Measurements from ENCODE around the gene SERINC2. TPM values are rescaled to one million over a fixed set of nuclear protein-coding genes. Genes with fewer than 3 reads are reported as not detected.
"Not testable (repeated sequence)": the region's sequence is repeated elsewhere in the genome, so short reads cannot be mapped to it uniquely, and the experiment has no call there.

The SERINC2 gene
- total and polyA plus RNA-seq, 2 experiments from 2014 or later = 20.5 to 23.3 TPM

- not testable (repeated sequence) for H2AFZ ChIP-seq; H3K27ac ChIP-seq (ENCODE audit: low read depth); H3F3A ChIP-seq (replicated peaks; ENCODE audit: low read depth); H3K9me2 ChIP-seq (ENCODE audit: insufficient read depth); H3K36me3 Mint-ChIP-seq (ENCODE audit: low read depth); H3K79me2 ChIP-seq (replicated peaks; ENCODE audit: insufficient read depth); H3K4me2 ChIP-seq; H3K27me3 Mint-ChIP-seq (ENCODE audit: insufficient read depth, low read depth, poor library complexity); H3K27me3 ChIP-seq (ENCODE audit: insufficient read depth); H3K27ac Mint-ChIP-seq; H3K4me1 ChIP-seq (ENCODE audit: insufficient read depth); H3K4me3 Mint-ChIP-seq; DNase-seq (ENCODE audit: low spot score); H3K4me3 ChIP-seq; H3K36me3 ChIP-seq (ENCODE audit: insufficient read depth); ATAC-seq; H4K20me1 ChIP-seq (replicated peaks; ENCODE audit: insufficient read depth)
- H3K4me1 Mint-ChIP-seq = peaks cover 12% of the 10 kb centered on the region; the same call in 2 of the 3 replicates
- H3K9me3 Mint-ChIP-seq = peaks cover 16% of the 10 kb centered on the region
Measured at GRCh38 chr1:31471452-31472313, 58.7 kb downstream of the SERINC2 start.

GRCh38 chr1:31472314-31472651 is 59.3 kb downstream of the SERINC2 start:
- Mint-ChIP-seq H3K4me1 (peaks cover 16% of the 10 kb centered on the region), H3K9me3 (peaks cover 11% of the 10 kb centered on the region; the same call in 2 of the 3 replicates)
- not testable (repeated sequence) for H4K20me1 ChIP-seq (replicated peaks; ENCODE audit: insufficient read depth); H3K27ac ChIP-seq (ENCODE audit: low read depth); H3K36me3 Mint-ChIP-seq (ENCODE audit: low read depth); H3K4me3 Mint-ChIP-seq; H3K27me3 Mint-ChIP-seq (ENCODE audit: insufficient read depth, low read depth, poor library complexity); ATAC-seq; H3K36me3 ChIP-seq (ENCODE audit: insufficient read depth); H3K79me2 ChIP-seq (replicated peaks; ENCODE audit: insufficient read depth); H3K27ac Mint-ChIP-seq; H3K4me3 ChIP-seq; DNase-seq (ENCODE audit: low spot score); H3K4me1 ChIP-seq (ENCODE audit: insufficient read depth); H3K4me2 ChIP-seq; H3K9me2 ChIP-seq (ENCODE audit: insufficient read depth); H3K27me3 ChIP-seq (ENCODE audit: insufficient read depth); H3F3A ChIP-seq (replicated peaks; ENCODE audit: low read depth)
- H2AFZ ChIP-seq = 0 out of 2 replicates have a peak overlapping the region, but pooled peaks have one; percentile 14

- H3K27me3 ChIP-seq (ENCODE audit: insufficient read depth); H3K27me3 Mint-ChIP-seq (ENCODE audit: insufficient read depth, low read depth, poor library complexity); H3K27ac ChIP-seq (ENCODE audit: low read depth); H3K4me3 ChIP-seq; H3K4me1 ChIP-seq (ENCODE audit: insufficient read depth); H3F3A ChIP-seq (replicated peaks; ENCODE audit: low read depth); H3K9me3 Mint-ChIP-seq; H3K36me3 ChIP-seq (ENCODE audit: insufficient read depth); H3K9me2 ChIP-seq (ENCODE audit: insufficient read depth); H3K4me2 ChIP-seq; H4K20me1 ChIP-seq (replicated peaks; ENCODE audit: insufficient read depth); H3K4me3 Mint-ChIP-seq; ATAC-seq; DNase-seq (ENCODE audit: low spot score); H3K36me3 Mint-ChIP-seq (ENCODE audit: low read depth); H3K79me2 ChIP-seq (replicated peaks; ENCODE audit: insufficient read depth); H3K27ac Mint-ChIP-seq: not testable (repeated sequence)
- H2AFZ ChIP-seq = 0 out of 2 replicates have a peak overlapping the region, but pooled peaks have one; percentile 14
- H3K4me1 Mint-ChIP-seq = peaks cover 17% of the 10 kb centered on the region
Measured at GRCh38 chr1:31472673-31473072, 59.7 kb downstream of the SERINC2 start.

GRCh38 chr1:31473508-31473907 is 60.5 kb downstream of the SERINC2 start:
- not testable (repeated sequence) for H3K79me2 ChIP-seq (replicated peaks; ENCODE audit: insufficient read depth); H3K9me2 ChIP-seq (ENCODE audit: insufficient read depth); DNase-seq (ENCODE audit: low spot score); H3K27me3 ChIP-seq (ENCODE audit: insufficient read depth); H2AFZ ChIP-seq; H3K36me3 Mint-ChIP-seq (ENCODE audit: low read depth); ATAC-seq; H3K27ac ChIP-seq (ENCODE audit: low read depth); H3K4me3 ChIP-seq; H4K20me1 ChIP-seq (replicated peaks; ENCODE audit: insufficient read depth); H3K4me3 Mint-ChIP-seq; H3K9me3 Mint-ChIP-seq; H3K27me3 Mint-ChIP-seq (ENCODE audit: insufficient read depth, low read depth, poor library complexity); H3K27ac Mint-ChIP-seq; H3K4me2 ChIP-seq; H3F3A ChIP-seq (replicated peaks; ENCODE audit: low read depth); H3K36me3 ChIP-seq (ENCODE audit: insufficient read depth); H3K4me1 ChIP-seq (ENCODE audit: insufficient read depth)
- peaks cover 17% of the 10 kb centered on the region for H3K4me1 Mint-ChIP-seq

GRCh38 chr1:31474567-31474966 is 61.6 kb downstream of the SERINC2 start:
- H3K36me3 ChIP-seq (ENCODE audit: insufficient read depth); H3K27ac ChIP-seq (ENCODE audit: low read depth); ATAC-seq; H3K9me2 ChIP-seq (ENCODE audit: insufficient read depth); H3K4me2 ChIP-seq; H3K9me3 Mint-ChIP-seq; H3K27me3 Mint-ChIP-seq (ENCODE audit: insufficient read depth, low read depth, poor library complexity); H3K36me3 Mint-ChIP-seq (ENCODE audit: low read depth); H3K79me2 ChIP-seq (replicated peaks; ENCODE audit: insufficient read depth); H2AFZ ChIP-seq; H3K4me3 Mint-ChIP-seq; H3F3A ChIP-seq (replicated peaks; ENCODE audit: low read depth); H4K20me1 ChIP-seq (replicated peaks; ENCODE audit: insufficient read depth); H3K4me3 ChIP-seq; H3K27me3 ChIP-seq (ENCODE audit: insufficient read depth); H3K27ac Mint-ChIP-seq; H3K4me1 ChIP-seq (ENCODE audit: insufficient read depth); DNase-seq (ENCODE audit: low spot score): not testable (repeated sequence)
- H3K4me1 Mint-ChIP-seq = peaks cover 17% of the 10 kb centered on the region

Data from GM23338 (cell line).